ENCODE measurements around the gene SLC24A4. TPM values are rescaled to one million over a fixed set of nuclear protein-coding genes. Genes with fewer than 3 reads are reported as not detected.

Gene SLC24A4
- polyA plus RNA-seq, 1 donor (not counting 4 experiments of a cell fraction or from before 2014, with no cell fraction given): 0.10 TPM

GRCh38 chr14:92512807-92513203 is 189.8 kb downstream of the SLC24A4 start:
- dilution Hi-C loops (cut with MboI; ENCODE audit: extremely low pct_ligation_motif_present, low sequenced_read_pairs): no loop called here
- peak overlapping the region; percentile 83 for H3K4me2 ChIP-seq (ENCODE audit: control insufficient read depth, extremely low read depth, insufficient read depth, low read depth, low read length)
- H3K79me2 ChIP-seq (ENCODE audit: control insufficient read depth, insufficient read depth, low read length): peaks cover 2% of the 10 kb centered on the region

GRCh38 chr14:92513204-92513965 is 190.4 kb downstream of the SLC24A4 start, which contains the start of gene RIN3:
Gene RIN3 (plus strand): TSS chr14:92513781. CDS start chr14:92513933, 152 bp downstream.
- DNase-seq (ENCODE audit: low read depth, low spot score): no peak
- H2AFZ ChIP-seq (ENCODE audit: control insufficient read depth, low read length): peak within 1 kb of the TSS; percentile 80
- H3K9me3 ChIP-seq (ENCODE audit: control insufficient read depth, low read depth, low read length): no peaks in the 10 kb centered on the region
- dilution Hi-C loops (cut with MboI; ENCODE audit: extremely low pct_ligation_motif_present, low sequenced_read_pairs): no loop called here
- H3K36me3 ChIP-seq (ENCODE audit: control insufficient read depth in 2 of 2, extremely low read depth in 1 of 2, insufficient read depth in 2 of 2, low read length in 2 of 2): no peaks in the 10 kb centered on the region
- H3K4me1 ChIP-seq (ENCODE audit: control insufficient read depth, extremely low read depth, insufficient read depth, low read length): peaks cover 34% of the 10 kb centered on the region
- H3K4me2 ChIP-seq (ENCODE audit: control insufficient read depth, extremely low read depth, insufficient read depth, low read depth, low read length): peak within 1 kb of the TSS; percentile 83
- peaks cover 5% of the 10 kb centered on the region for H3K79me2 ChIP-seq (ENCODE audit: control insufficient read depth, insufficient read depth, low read length)
- FAIRE-seq: no peak
- TF ChIP-seq CTCF (optimal IDR thresholded peaks at IDR 0.05 in 1 of 3, IDR thresholded peaks at IDR 0.05 in 1 of 3, conservative IDR thresholded peaks at IDR 0.05 in 1 of 3; ENCODE audit: extremely low read depth in 1 of 3, insufficient read depth in 2 of 3, low read length in 3 of 3) (no peak), EZH2 (IDR thresholded peaks at IDR 0.05; ENCODE audit: low read length) (no peak)
- H3K4me3 ChIP-seq (ENCODE audit: control insufficient read depth in 2 of 3, extremely low read depth in 1 of 3, insufficient read depth in 2 of 3, low read depth in 1 of 3, low read length in 3 of 3): peak within 1 kb of the TSS; percentile 65 to 72 (median 65)
- peak within 1 kb of the TSS; percentile 70 for H3K27ac ChIP-seq (ENCODE audit: control insufficient read depth, insufficient read depth, low read length)
- no peaks in the 10 kb centered on the region for H4K20me1 ChIP-seq (ENCODE audit: control insufficient read depth, extremely low read depth, insufficient read depth, low read length)
- no peaks in the 10 kb centered on the region for H3K27me3 ChIP-seq (ENCODE audit: control insufficient read depth, extremely low read depth, insufficient read depth, low read length)
- H3K9ac ChIP-seq (ENCODE audit: control insufficient read depth, extremely low read depth, insufficient read depth, low read length): peak within 1 kb of the TSS; percentile 83
- no peaks in the 10 kb centered on the region for H3K9me1 ChIP-seq (ENCODE audit: control insufficient read depth, extremely low read depth, insufficient read depth, low read length)

More at GRCh38 chr14:92512807-92513203, 189.8 kb downstream of the SLC24A4 start:
- FAIRE-seq (no peak), DNase-seq (ENCODE audit: low read depth, low spot score) (no peak)
- peak overlapping the region in 2 of 3 experiments; percentile 65 to 72 for H3K4me3 ChIP-seq (ENCODE audit: control insufficient read depth in 2 of 3, extremely low read depth in 1 of 3, insufficient read depth in 2 of 3, low read depth in 1 of 3, low read length in 3 of 3)
- H3K9me3 ChIP-seq (ENCODE audit: control insufficient read depth, low read depth, low read length): no peaks in the 10 kb centered on the region
- peak overlapping the region; percentile 78 for H2AFZ ChIP-seq (ENCODE audit: control insufficient read depth, low read length)
- no peaks in the 10 kb centered on the region for H4K20me1 ChIP-seq (ENCODE audit: control insufficient read depth, extremely low read depth, insufficient read depth, low read length)
- H3K27ac ChIP-seq (ENCODE audit: control insufficient read depth, insufficient read depth, low read length): peak overlapping the region; percentile 70
- no peak for TF ChIP-seq CTCF (optimal IDR thresholded peaks at IDR 0.05 in 1 of 3, IDR thresholded peaks at IDR 0.05 in 1 of 3, conservative IDR thresholded peaks at IDR 0.05 in 1 of 3; ENCODE audit: extremely low read depth in 1 of 3, insufficient read depth in 2 of 3, low read length in 3 of 3)
- TF ChIP-seq EZH2 (IDR thresholded peaks at IDR 0.05; ENCODE audit: low read length): no peak
- H3K4me1 ChIP-seq (ENCODE audit: control insufficient read depth, extremely low read depth, insufficient read depth, low read length): peaks cover 34% of the 10 kb centered on the region
- H3K9me1 ChIP-seq (ENCODE audit: control insufficient read depth, extremely low read depth, insufficient read depth, low read length): no peaks in the 10 kb centered on the region
- H3K9ac ChIP-seq (ENCODE audit: control insufficient read depth, extremely low read depth, insufficient read depth, low read length): peak overlapping the region; percentile 83
- no peaks in the 10 kb centered on the region for H3K36me3 ChIP-seq (ENCODE audit: control insufficient read depth in 2 of 2, extremely low read depth in 1 of 2, insufficient read depth in 2 of 2, low read length in 2 of 2)
- no peaks in the 10 kb centered on the region for H3K27me3 ChIP-seq (ENCODE audit: control insufficient read depth, extremely low read depth, insufficient read depth, low read length)
